Liver (tissue), 9 donors: ENCODE results near the gene CERT1. TPM values are rescaled to one million over a fixed set of nuclear protein-coding genes. Genes with fewer than 3 reads are reported as not detected.
A peak's percentile ranks its signal among the peaks of the same experiment; 100 is the strongest.

ENCODE experiments used
- DNase-seq: peaks from one replicate; pipeline ENCODE4 v3.0.0-alpha.2; 2017; ENCODE audit warnings: low spot score
- H3K27ac ChIP-seq, 2 donors: one replicate each; pipeline ENCODE4 v1.7.0; 2013; ENCODE audit warnings: inconsistent platforms in 2 of 2, low read length in 2 of 2, control low read depth in 1 of 2, low read depth in 1 of 2, mild to moderate bottlenecking in 1 of 2
- H3K27me3 ChIP-seq, 4 donors: one replicate each; pipeline versions ENCODE4 v1.6.1 to v1.7.0; 2013; ENCODE audit warnings: low read length in 3 of 4, inconsistent platforms in 1 of 4, mild to moderate bottlenecking in 1 of 4, moderate library complexity in 1 of 4; ENCODE audit not compliant: control insufficient read depth in 4 of 4, insufficient read depth in 4 of 4
- H3K36me3 ChIP-seq, 4 donors: one replicate each; pipeline versions ENCODE4 v1.6.1 to v1.7.0; 2013; ENCODE audit warnings: low read length in 3 of 4, mild to moderate bottlenecking in 3 of 4, low read depth in 1 of 4, moderate library complexity in 1 of 4; ENCODE audit not compliant: control insufficient read depth in 4 of 4, insufficient read depth in 3 of 4
- H3K4me1 ChIP-seq, 4 donors: one replicate each; pipeline versions ENCODE4 v1.6.1 to v1.7.0; 2013; ENCODE audit warnings: low read length in 3 of 4, mild to moderate bottlenecking in 3 of 4, moderate library complexity in 1 of 4; ENCODE audit not compliant: control insufficient read depth in 4 of 4, insufficient read depth in 4 of 4
- H3K4me3 ChIP-seq, 3 donors: one replicate each; pipeline versions ENCODE4 v1.6.1 to v1.7.0; 2013; ENCODE audit warnings: low read length in 3 of 3, control low read depth in 1 of 3, low read depth in 1 of 3, mild to moderate bottlenecking in 1 of 3
- H3K9ac ChIP-seq, 2 donors: one replicate each; pipeline ENCODE4 v1.7.0; 2013; ENCODE audit warnings: low read length in 2 of 2, mild to moderate bottlenecking in 2 of 2, moderate library complexity in 2 of 2, control low read depth in 1 of 2, low read depth in 1 of 2
- H3K9me3 ChIP-seq, 4 donors: one replicate each; pipeline versions ENCODE4 v1.6.1 to v1.7.0; 2013; ENCODE audit warnings: low read length in 3 of 4; ENCODE audit not compliant: control insufficient read depth in 4 of 4
- GABPA ChIP-seq, 2 donors: IDR thresholded peaks in 1 of 2; conservative IDR thresholded peaks in 1 of 2; 2 replicates each; pipeline ENCODE4 v1.6.1; 2016; ENCODE audit warnings: antibody characterized with exemption in 2 of 2, mild to moderate bottlenecking in 1 of 2, moderate library complexity in 1 of 2
- HNF4A ChIP-seq, 2 donors: conservative IDR thresholded peaks; 2 replicates each; pipeline ENCODE4 v1.6.1; 2016; ENCODE audit warnings: antibody characterized with exemption in 2 of 2, mild to moderate bottlenecking in 2 of 2
- HNF4G ChIP-seq: IDR thresholded peaks from 2 replicates; pipeline ENCODE4 v1.6.1; 2016; ENCODE audit warnings: antibody characterized with exemption
- JUND ChIP-seq, 2 donors: IDR thresholded peaks; 2 replicates each; pipeline ENCODE4 v1.6.1; 2016; ENCODE audit warnings: antibody characterized with exemption in 2 of 2
- RAD21 ChIP-seq, 2 donors: IDR thresholded peaks; 2 replicates each; pipeline ENCODE4 v1.6.1; 2016; ENCODE audit warnings: antibody characterized with exemption in 2 of 2, mild to moderate bottlenecking in 2 of 2
- SP1 ChIP-seq: IDR thresholded peaks from 2 replicates; pipeline ENCODE4 v1.6.1; 2018; ENCODE audit warnings: antibody characterized with exemption, mild to moderate bottlenecking
- TAF1 ChIP-seq: conservative IDR thresholded peaks from 2 replicates; pipeline ENCODE4 v1.6.1; 2016; ENCODE audit warnings: antibody characterized with exemption, mild to moderate bottlenecking
- WGBS: extraction: QIAGEN DNeasy Blood & Tissue Kit; methylation state at CpG from one replicate; pipeline ENCODE4 v1.1.7; 2013; 5-methylcytosine and 5-hydroxymethylcytosine counted together
- polyA plus RNA-seq, 2 donors: library from polyadenylated mRNA; stranded (reverse) in 1 of 2; unstranded in 1 of 2; fragments of 200-250 nt in 1 of 2; fragments of >200 nt in 1 of 2; fragmentation: Nextera tagmentation in 1 of 2; extraction: Ambion mirVana in 1 of 2; gene quantifications; one replicate each; pipeline versions ENCODE4 v1.2.1 to v1.2.3, GENCODE V29; 2013 to 2015
- total RNA-seq, 2 donors: library from RNA; depleted of rRNA; stranded (reverse); fragments of >200 nt; gene quantifications; one replicate each; pipeline ENCODE4 v1.2.3, GENCODE V29; 2014
- TF ChIP-seq, protein P1 (sequence below): fragments of 150-350 bp; IDR thresholded peaks from 2 replicates; pipeline ENCODE4 v1.5.1; 2017; ENCODE audit warnings: improper control_type of control experiment, low read depth, low read length; ENCODE audit not compliant: missing input control
- TF ChIP-seq, protein P2 (sequence below): IDR thresholded peaks from 2 replicates; pipeline ENCODE4 v1.6.1; 2016; ENCODE audit warnings: antibody characterized with exemption
- TF ChIP-seq, protein P3 (sequence below): IDR thresholded peaks from 2 replicates; pipeline ENCODE4 v1.6.1; 2016; ENCODE audit warnings: antibody characterized with exemption
- TF ChIP-seq, protein P4 (sequence below): IDR thresholded peaks from 2 replicates; pipeline ENCODE4 v1.6.1; 2016; ENCODE audit warnings: antibody characterized with exemption
- donor health status: healthy.
- donor health status: healthy.
- donor health status: healthy.
- donor health status: healthy.
- donor health status: healthy.

Gene CERT1
- total and polyA plus RNA-seq, 4 donors: 11.4 to 25.1 (median 16.8) TPM

DNA sequence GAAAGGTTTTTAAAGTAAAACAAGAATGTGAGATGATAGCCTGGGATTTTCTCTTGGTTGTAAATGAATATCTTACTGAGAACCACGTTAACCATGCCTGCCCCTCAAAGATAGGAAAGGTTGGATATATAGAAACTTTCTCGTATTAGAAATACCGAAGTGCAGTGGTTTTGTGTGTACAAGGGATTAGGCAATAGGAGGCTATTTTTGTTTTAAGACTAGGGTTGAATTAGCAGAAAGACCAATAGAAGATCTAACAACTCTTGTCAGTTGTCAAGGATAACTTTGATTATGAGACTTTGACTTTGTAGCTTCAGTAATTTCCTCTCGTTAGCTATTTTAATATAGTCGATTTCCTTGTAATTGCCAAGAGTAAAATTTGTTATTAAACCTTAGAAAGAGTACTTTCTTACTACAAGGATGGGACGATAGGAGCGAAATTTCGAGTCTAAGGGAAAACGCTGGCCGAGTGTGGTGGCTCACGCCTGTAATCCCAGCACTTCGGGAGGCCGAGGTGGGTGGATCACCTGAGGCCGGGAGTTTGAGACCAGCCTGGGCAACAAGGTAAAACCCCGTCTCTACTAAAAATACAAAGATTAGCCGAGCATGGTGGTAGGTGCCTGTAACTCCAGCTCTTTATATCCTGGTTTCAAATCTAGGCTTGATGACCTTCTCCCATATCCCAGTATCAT, 1.1 kb upstream of the CERT1 start (continued):
- TF ChIP-seq, protein P1, sequence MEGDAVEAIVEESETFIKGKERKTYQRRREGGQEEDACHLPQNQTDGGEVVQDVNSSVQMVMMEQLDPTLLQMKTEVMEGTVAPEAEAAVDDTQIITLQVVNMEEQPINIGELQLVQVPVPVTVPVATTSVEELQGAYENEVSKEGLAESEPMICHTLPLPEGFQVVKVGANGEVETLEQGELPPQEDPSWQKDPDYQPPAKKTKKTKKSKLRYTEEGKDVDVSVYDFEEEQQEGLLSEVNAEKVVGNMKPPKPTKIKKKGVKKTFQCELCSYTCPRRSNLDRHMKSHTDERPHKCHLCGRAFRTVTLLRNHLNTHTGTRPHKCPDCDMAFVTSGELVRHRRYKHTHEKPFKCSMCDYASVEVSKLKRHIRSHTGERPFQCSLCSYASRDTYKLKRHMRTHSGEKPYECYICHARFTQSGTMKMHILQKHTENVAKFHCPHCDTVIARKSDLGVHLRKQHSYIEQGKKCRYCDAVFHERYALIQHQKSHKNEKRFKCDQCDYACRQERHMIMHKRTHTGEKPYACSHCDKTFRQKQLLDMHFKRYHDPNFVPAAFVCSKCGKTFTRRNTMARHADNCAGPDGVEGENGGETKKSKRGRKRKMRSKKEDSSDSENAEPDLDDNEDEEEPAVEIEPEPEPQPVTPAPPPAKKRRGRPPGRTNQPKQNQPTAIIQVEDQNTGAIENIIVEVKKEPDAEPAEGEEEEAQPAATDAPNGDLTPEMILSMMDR: no peak
- TF ChIP-seq, protein P2, sequence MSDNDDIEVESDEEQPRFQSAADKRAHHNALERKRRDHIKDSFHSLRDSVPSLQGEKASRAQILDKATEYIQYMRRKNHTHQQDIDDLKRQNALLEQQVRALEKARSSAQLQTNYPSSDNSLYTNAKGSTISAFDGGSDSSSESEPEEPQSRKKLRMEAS: no peak
- no peak for TF ChIP-seq RAD21 (IDR thresholded peaks at IDR 0.05)
- TF ChIP-seq, protein P3, sequence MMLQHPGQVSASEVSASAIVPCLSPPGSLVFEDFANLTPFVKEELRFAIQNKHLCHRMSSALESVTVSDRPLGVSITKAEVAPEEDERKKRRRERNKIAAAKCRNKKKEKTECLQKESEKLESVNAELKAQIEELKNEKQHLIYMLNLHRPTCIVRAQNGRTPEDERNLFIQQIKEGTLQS: no peak
- no peak for TF ChIP-seq JUND (IDR thresholded peaks at IDR 0.05)
- TF ChIP-seq HNF4G: no peak
- TF ChIP-seq SP1: no peak
- no peak for TF ChIP-seq TAF1

DNA sequence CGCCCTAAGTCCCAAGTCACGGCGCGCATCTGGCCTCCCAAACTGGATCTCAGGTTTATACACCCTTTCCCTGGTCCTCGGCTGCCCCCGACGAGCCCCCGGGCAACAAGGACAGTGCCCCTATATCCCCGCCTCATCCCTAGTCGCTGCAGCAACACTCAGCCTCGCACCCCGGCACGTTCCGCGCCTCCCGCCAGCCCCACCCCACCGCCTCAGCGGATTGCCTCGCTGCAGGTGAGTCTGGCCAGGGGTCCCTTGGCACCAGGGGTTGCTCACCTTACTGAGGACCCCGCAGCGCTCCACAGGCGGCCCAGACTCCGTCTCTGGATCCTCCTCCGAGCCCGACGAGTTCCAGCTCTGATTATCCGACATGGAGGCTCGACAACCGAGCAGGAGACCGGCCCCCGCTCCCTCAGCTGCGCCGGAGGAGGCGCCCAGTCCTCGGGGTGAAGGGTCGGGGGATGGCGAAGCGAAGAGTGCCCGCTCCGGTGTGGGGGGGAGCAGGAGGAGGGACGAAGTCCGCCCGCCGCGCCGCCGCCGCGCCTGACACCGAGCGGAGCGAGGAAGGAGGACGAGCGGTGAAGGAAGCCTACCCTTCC, 494 bp downstream of the CERT1 start:
- DNase-seq: no peak
- under 1% methylated on average over 54 of the region's 54 CpGs for WGBS
- Histone ChIP-seq H3K9me3 (no peaks in the 10 kb centered on the region), H3K4me3 (peak overlapping the region; percentile 60 to 87 (median 77)), H3K4me1 (peaks cover 5 to 33% (median 18%) of the 10 kb centered on the region in 4 donors), H3K27me3 (no peaks in the 10 kb centered on the region), H3K27ac (peak overlapping the region; percentile 84 to 88), H3K36me3 (peaks cover 0 to under 1% (median 0%) of the 10 kb centered on the region in 4 donors), H3K9ac (peak overlapping the region; percentile 1 to 48)
- TF ChIP-seq, protein P3: no peak
- TF ChIP-seq, protein P4, sequence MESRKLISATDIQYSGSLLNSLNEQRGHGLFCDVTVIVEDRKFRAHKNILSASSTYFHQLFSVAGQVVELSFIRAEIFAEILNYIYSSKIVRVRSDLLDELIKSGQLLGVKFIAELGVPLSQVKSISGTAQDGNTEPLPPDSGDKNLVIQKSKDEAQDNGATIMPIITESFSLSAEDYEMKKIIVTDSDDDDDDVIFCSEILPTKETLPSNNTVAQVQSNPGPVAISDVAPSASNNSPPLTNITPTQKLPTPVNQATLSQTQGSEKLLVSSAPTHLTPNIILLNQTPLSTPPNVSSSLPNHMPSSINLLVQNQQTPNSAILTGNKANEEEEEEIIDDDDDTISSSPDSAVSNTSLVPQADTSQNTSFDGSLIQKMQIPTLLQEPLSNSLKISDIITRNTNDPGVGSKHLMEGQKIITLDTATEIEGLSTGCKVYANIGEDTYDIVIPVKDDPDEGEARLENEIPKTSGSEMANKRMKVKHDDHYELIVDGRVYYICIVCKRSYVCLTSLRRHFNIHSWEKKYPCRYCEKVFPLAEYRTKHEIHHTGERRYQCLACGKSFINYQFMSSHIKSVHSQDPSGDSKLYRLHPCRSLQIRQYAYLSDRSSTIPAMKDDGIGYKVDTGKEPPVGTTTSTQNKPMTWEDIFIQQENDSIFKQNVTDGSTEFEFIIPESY: no peak
- no peak for TF ChIP-seq GABPA (IDR thresholded peaks at IDR 0.05 in 1 of 2, conservative IDR thresholded peaks at IDR 0.05 in 1 of 2)
- peak in 1 of 2 donors; percentile 3 for TF ChIP-seq HNF4A (conservative IDR thresholded peaks at IDR 0.05)
- TF ChIP-seq, protein P2: no peak

DNA sequence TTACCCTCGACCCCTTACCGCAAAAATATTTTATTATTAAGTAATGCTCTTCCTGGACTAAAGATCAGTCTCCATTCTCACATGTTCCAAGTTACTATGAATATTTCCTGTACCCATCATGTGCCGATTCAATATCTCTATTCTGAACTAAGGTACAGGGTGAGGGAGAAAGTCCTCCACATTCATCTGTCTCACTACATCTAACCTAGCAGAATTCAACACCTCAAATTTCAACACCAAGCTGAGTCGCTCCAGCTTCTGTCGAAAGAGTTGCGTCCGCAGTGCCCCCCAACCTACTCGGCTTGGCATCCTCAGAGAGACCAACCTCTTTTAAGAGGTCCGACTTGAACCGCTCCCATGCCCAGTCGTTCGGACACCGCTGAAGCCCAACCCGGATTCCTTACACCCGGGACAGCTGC, 1.0 kb downstream of the CERT1 start:
- TF ChIP-seq, protein P4: no peak
- Histone ChIP-seq H3K4me1 (peaks cover 5 to 33% (median 18%) of the 10 kb centered on the region in 4 donors), H3K27ac (peak overlapping the region; percentile 84 to 88), H3K27me3 (no peaks in the 10 kb centered on the region), H3K9ac (peak overlapping the region; percentile 48 to 77), H3K4me3 (peak overlapping the region; percentile 60 to 87 (median 77)), H3K9me3 (no peaks in the 10 kb centered on the region), H3K36me3 (peaks cover 0 to 4% (median 0%) of the 10 kb centered on the region in 4 donors)
- whole genome bisulfite sequencing: 1% methylated on average over 15 of the region's 15 CpGs
- DNase-seq: no peak
